ENCODE results near the gene CCKAR.

The CCKAR gene

DNA sequence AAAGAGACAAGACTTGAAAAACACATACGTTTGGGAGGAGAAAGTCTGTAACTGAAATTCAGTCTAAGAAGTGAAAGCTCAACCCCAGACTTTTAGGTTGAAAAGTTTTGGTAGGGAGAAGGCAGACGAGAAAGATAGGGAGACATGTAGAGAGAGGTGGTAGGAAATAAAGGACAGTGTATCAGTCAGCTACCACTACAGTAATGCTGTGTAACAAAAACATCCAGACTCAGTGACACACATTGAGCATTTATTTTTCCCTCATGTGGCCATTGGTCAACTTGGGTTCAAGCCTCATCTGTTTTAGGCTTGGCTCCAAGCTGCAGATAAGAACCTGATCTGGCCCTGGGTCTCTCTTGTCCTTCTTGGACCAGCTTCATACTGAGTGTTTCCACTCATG lies 26.9 kb downstream of the CCKAR start:
- no peak overlapping the region for H3K4me3 ChIP-seq (ENCODE audit: low read depth, low read length)
- TF ChIP-seq, protein P1, sequence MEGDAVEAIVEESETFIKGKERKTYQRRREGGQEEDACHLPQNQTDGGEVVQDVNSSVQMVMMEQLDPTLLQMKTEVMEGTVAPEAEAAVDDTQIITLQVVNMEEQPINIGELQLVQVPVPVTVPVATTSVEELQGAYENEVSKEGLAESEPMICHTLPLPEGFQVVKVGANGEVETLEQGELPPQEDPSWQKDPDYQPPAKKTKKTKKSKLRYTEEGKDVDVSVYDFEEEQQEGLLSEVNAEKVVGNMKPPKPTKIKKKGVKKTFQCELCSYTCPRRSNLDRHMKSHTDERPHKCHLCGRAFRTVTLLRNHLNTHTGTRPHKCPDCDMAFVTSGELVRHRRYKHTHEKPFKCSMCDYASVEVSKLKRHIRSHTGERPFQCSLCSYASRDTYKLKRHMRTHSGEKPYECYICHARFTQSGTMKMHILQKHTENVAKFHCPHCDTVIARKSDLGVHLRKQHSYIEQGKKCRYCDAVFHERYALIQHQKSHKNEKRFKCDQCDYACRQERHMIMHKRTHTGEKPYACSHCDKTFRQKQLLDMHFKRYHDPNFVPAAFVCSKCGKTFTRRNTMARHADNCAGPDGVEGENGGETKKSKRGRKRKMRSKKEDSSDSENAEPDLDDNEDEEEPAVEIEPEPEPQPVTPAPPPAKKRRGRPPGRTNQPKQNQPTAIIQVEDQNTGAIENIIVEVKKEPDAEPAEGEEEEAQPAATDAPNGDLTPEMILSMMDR (IDR thresholded peaks at IDR 0.05; ENCODE audit: control insufficient read depth, extremely low read depth, insufficient read depth), result no peak
- no peak for DNase-seq (ENCODE audit: low read depth)

DNA sequence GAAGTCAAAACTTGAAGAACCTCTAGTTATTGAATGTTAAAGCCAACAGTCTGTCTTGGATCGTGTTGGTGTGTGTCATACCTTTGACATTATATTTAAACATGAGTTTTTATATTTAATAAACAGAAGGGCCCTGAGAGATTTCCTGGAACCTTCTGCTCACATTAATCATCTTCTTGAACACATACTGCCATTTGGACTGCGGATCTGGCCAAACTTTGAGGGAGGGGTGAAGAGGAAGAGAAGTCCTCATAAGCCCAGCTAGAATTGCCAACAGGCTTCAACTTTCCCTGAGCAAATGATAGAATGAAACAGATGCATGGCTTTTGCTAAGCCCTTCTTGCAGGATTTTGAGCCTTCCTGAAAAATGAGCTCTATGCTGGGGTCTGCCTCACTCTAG lies 27.4 kb downstream of the CCKAR start:
- TF ChIP-seq, protein P1 (IDR thresholded peaks at IDR 0.05; ENCODE audit: control insufficient read depth, extremely low read depth, insufficient read depth), result no peak
- no peak for DNase-seq (ENCODE audit: low read depth)
- no peak overlapping the region for H3K4me3 ChIP-seq (ENCODE audit: low read depth, low read length)

DNA sequence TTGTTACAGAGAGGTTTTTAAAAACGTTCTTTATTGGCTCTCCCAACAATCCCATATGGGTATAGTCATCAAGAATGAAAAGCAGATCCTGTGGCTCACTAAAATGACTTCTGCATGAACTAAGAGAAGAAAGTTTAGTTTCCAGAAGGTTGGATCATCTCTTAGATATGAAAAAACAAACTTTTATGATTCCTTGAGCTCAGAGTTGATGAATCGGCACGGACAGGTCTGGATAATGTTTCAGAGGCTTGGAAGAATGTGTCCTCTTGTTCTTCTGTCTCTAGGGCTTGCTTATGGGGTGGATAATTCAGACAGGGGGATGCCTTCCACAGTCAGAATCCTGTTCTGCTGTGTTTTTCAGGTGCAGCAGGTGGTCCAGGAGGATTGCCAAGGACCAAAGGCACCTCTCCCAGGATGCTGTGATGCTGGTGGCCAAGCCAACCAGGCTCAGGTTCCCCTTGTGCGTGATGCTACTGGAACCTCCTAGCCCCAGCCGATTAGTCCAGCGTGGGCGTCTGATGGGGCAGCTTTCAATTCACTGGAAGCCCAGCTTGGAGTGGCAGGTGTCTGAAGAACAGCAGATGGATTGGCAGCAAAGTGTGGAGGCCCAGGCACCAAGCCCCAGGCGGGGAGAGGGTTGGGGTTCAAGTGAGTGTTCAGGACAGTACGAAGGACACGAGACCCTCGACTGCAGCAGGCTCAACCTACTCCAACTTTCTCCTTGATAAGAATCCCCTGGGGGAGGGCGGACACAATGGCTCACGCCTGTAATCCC lies 30.3 kb downstream of the CCKAR start:
- TF ChIP-seq, protein P1 (IDR thresholded peaks at IDR 0.05; ENCODE audit: control insufficient read depth, extremely low read depth, insufficient read depth), result no peak
- H3K4me3 ChIP-seq (ENCODE audit: low read depth, low read length), result no peak overlapping the region
- no peak for DNase-seq (ENCODE audit: low read depth)

DNA sequence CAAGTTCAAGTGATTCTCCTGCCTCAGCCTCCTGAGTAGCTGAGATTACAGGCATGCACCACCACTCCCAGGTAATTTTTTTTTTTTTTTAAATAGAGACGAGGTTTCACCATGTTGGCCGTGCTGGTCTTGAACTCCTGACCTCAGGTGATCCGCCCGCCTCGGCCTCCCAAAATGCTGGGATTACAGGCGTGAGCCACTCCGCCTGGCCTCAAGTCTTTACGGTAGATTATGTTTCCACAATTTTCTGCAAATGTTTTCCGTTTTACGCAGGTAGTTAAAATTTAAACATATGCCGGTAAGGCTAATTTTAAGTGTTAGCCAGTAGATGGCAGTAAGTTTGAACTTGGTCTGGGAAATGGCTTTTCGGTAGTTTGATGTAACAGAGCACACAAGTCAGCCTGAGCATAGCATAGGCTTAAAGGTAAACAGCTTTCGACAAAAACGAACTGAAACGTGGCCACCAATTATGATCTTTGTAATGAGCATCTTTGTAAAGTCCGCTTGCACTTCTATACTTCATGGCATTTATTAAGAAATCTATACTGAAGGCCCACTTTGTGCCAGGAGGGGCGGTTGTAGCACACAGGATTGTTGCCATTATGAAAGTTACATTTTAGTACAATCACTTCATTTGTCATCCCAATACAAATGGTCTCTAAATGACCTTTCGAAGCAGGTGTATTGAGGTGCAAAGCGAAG lies 31.1 kb downstream of the CCKAR start:
- no peak overlapping the region for H3K4me3 ChIP-seq (ENCODE audit: low read depth, low read length)
- peak; percentile 35 for DNase-seq (ENCODE audit: low read depth)
- TF ChIP-seq, protein P1 (IDR thresholded peaks at IDR 0.05; ENCODE audit: control insufficient read depth, extremely low read depth, insufficient read depth), result peak; percentile 73

DNA sequence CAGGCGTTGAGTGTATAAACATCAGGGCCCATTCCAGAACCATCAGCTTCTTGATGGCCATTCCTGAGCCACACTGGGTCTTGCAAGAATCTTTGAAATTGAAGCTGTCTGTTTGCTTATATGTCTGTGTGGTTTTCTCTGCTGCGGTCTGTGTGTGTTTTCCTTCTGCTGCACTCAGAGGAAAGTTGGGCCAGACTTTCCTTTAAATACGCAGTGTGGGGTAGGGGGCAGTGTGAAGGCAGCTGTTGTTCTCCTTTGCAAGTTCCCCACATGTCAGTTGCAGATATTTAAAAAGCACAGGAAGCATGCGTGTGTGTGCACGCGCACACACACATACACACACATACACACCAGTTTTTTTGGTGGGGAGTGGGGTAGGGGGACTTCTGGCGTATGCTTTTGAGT lies 32.1 kb downstream of the CCKAR start:
- no peak overlapping the region for H3K4me3 ChIP-seq (ENCODE audit: low read depth, low read length)
- TF ChIP-seq, protein P1 (IDR thresholded peaks at IDR 0.05; ENCODE audit: control insufficient read depth, extremely low read depth, insufficient read depth), result no peak
- no peak for DNase-seq (ENCODE audit: low read depth)

DNA sequence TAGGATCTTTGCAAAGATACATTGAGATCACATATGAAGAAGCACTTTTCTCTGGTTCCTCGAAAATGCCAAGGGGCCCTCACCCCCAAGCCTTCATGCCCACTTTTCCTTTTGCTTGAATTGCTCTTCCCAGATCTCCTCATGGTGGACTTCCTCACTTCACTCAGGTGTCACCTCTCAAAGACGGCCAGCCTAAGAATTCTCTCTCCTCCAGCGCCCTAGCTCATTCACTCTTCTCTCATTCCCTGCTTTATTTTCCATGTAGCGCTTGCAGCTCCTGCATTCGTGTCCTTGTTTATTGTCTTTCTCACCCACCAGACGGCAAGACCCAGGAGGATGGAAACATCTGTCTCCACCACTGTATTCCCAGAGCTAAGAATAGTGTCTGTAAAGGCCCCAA lies 32.9 kb downstream of the CCKAR start:
- no peak for DNase-seq (ENCODE audit: low read depth)
- TF ChIP-seq, protein P1 (IDR thresholded peaks at IDR 0.05; ENCODE audit: control insufficient read depth, extremely low read depth, insufficient read depth), result no peak
- no peak overlapping the region for H3K4me3 ChIP-seq (ENCODE audit: low read depth, low read length)

All from LNCaP clone FGC (cell line).